GM12878 (cell line): ENCODE measurements around the gene RAB12. TPM values are rescaled to one million over a fixed set of nuclear protein-coding genes. Genes with fewer than 3 reads are reported as not detected.

Source experiments
- ATAC-seq: fragments of 200-7000 bp; cut with Tn5 transposase; 3 replicates; pipeline ENCODE4 v1.9.1; 2020; ENCODE audit warnings: mild to moderate bottlenecking, moderate library complexity
- BruUV-seq: library from RNA; stranded (reverse); fragments of 400-500 nt; replicated peaks from 2 replicates; lab custom pipeline; 2021; lab: Mats Ljungman, UMichigan
- CTCF ChIA-PET: fragments of 300-600 bp; sonication (Branson Sonifier 250); formaldehyde crosslinking; extraction: SDS; loops from one replicate; lab custom pipeline; 2021; ENCODE audit warnings: inconsistent platforms; lab: Yijun Ruan, JAX
- POLR2A ChIA-PET: fragments of 350-600 bp; formaldehyde crosslinking; extraction: SDS; loops from one replicate; lab custom pipeline; 2021; ENCODE audit warnings: inconsistent platforms; lab: Charles Lee
- RAD21 ChIA-PET: fragments of 300-600 bp; sonication (Branson Sonifier 250); formaldehyde crosslinking; loops from one replicate; lab custom pipeline; 2023; ENCODE audit warnings: antibody characterized with exemption; ENCODE audit not compliant: unreplicated experiment; lab: Charles Lee
- SMC1A ChIA-PET: fragments of 300-600 bp; sonication (Branson Sonifier 250); formaldehyde crosslinking; loops from one replicate; lab custom pipeline; 2023; ENCODE audit not compliant: unreplicated experiment, uncharacterized antibody; lab: Charles Lee
- DNase-seq: peaks from one replicate; pipeline ENCODE4 v3.0.0-alpha.2; 2011; ENCODE audit warnings: low read depth, low spot score
- FAIRE-seq: peaks from 3 replicates; lab custom pipeline; 2011; peaks lifted over from hg19 to GRCh38; lab: Jason Lieb, UNC
- H2AFZ ChIP-seq: 2 replicates; pipeline ENCODE4 v1.6.0; 2011; ENCODE audit warnings: low read depth, low read length, control low read depth; ENCODE audit not compliant: control insufficient read depth
- H3K27ac ChIP-seq: 2 replicates; pipeline ENCODE4 v1.5.1; 2011; ENCODE audit warnings: control low read depth; ENCODE audit not compliant: control insufficient read depth, insufficient read depth
- H3K27me3 ChIP-seq, 2 experiments: replicated peaks in 1 of 2; 2 replicates each; pipeline versions ENCODE4 v1.6.0 to v1.6.1; 2011; ENCODE audit warnings: low read length in 1 of 2; ENCODE audit not compliant: control insufficient read depth in 2 of 2, insufficient read depth in 2 of 2
- H3K36me3 ChIP-seq, 2 experiments: 2 replicates each; pipeline ENCODE4 v1.5.1; 2011; ENCODE audit warnings: low read length in 1 of 2; ENCODE audit not compliant: control insufficient read depth in 2 of 2, insufficient read depth in 2 of 2
- H3K4me1 ChIP-seq: 2 replicates; pipeline ENCODE4 v1.6.1; 2011; ENCODE audit warnings: mild to moderate bottlenecking, low read length, moderate library complexity, mixed read lengths; ENCODE audit not compliant: control insufficient read depth, insufficient read depth
- H3K4me2 ChIP-seq: 2 replicates; pipeline ENCODE4 v1.6.0; 2011; ENCODE audit warnings: control low read depth; ENCODE audit not compliant: control insufficient read depth, insufficient read depth
- H3K4me3 ChIP-seq: fragments of 200-600 bp; sonication (generic); 2 replicates; pipeline ENCODE4 v1.5.1; 2016
- H3K79me2 ChIP-seq: 2 replicates; pipeline ENCODE4 v1.6.0; 2011; ENCODE audit warnings: low read length; ENCODE audit not compliant: control insufficient read depth, insufficient read depth
- H3K9ac ChIP-seq: 2 replicates; pipeline ENCODE4 v1.8.0; 2011; ENCODE audit warnings: low read length, control low read depth, mixed read lengths; ENCODE audit not compliant: control insufficient read depth, insufficient read depth
- H3K9me3 ChIP-seq: replicated peaks from 3 replicates; pipeline ENCODE4 v1.5.1; 2011; ENCODE audit warnings: mild to moderate bottlenecking, low read length; ENCODE audit not compliant: control insufficient read depth, insufficient read depth
- H4K20me1 ChIP-seq: 2 replicates; pipeline ENCODE4 v1.6.0; 2011; ENCODE audit not compliant: control insufficient read depth, insufficient read depth
- CHD1 ChIP-seq: IDR thresholded peaks from 2 replicates; pipeline ENCODE4 v1.6.1; 2012; ENCODE audit warnings: low read depth, low read length, improper control_type of control experiment
- ETV6 ChIP-seq, 2 experiments: fragments of 450-650 bp in 1 of 2; IDR thresholded peaks in 1 of 2; conservative IDR thresholded peaks in 1 of 2; 2 replicates each; pipeline ENCODE4 v1.6.1; 2014; ENCODE audit warnings: antibody characterized with exemption in 1 of 2, borderline replicate concordance in 1 of 2, low read depth in 1 of 2, mild to moderate bottlenecking in 1 of 2, moderate library complexity in 1 of 2
- HDAC6 ChIP-seq: fragments of 200-600 bp; sonication (generic); IDR thresholded peaks from one replicate; pipeline ENCODE4 v1.8.0; 2017; ENCODE audit warnings: antibody characterized with exemption; ENCODE audit not compliant: unreplicated experiment
- NFXL1 ChIP-seq: fragments of 450-650 bp; IDR thresholded peaks from 2 replicates; pipeline ENCODE4 v1.6.1; 2017; ENCODE audit warnings: antibody characterized with exemption, mild to moderate bottlenecking, borderline replicate concordance
- NR2F1 ChIP-seq: fragments of 450-650 bp; conservative IDR thresholded peaks from 2 replicates; pipeline ENCODE4 v1.6.1; 2017; ENCODE audit warnings: mild to moderate bottlenecking
- RB1 ChIP-seq: fragments of 450-650 bp; formaldehyde crosslinking; IDR thresholded peaks from 2 replicates; pipeline ENCODE4 v1.6.1; 2017; ENCODE audit warnings: mild to moderate bottlenecking, borderline replicate concordance
- SMC3 ChIP-seq: IDR thresholded peaks from 2 replicates; pipeline ENCODE4 v1.6.1; 2011; ENCODE audit warnings: low read length, improper control_type of control experiment, borderline replicate concordance
- SP1 ChIP-seq: IDR thresholded peaks from one replicate; pipeline ENCODE4 v1.6.1; 2011; ENCODE audit warnings: low read depth, low read length
- SPI1 ChIP-seq: IDR thresholded peaks from 2 replicates; pipeline ENCODE4 v1.6.1; 2011; ENCODE audit warnings: low read depth, mild to moderate bottlenecking, low read length, moderate library complexity, borderline replicate concordance; ENCODE audit not compliant: insufficient read depth
- SREBF2 ChIP-seq: IDR thresholded peaks from 2 replicates; pipeline ENCODE4 v1.6.1; 2012; ENCODE audit warnings: mild to moderate bottlenecking, low read length
- TCF7 ChIP-seq: IDR thresholded peaks from 2 replicates; pipeline ENCODE4 v1.6.1; 2014; ENCODE audit warnings: antibody characterized with exemption, borderline replicate concordance
- ZNF207 ChIP-seq: fragments of 450-650 bp; IDR thresholded peaks from 2 replicates; pipeline ENCODE4 v1.6.1; 2014; ENCODE audit warnings: antibody characterized with exemption, mild to moderate bottlenecking, borderline replicate concordance
- WGBS: methylation state at CpG from one replicate; pipeline ENCODE4 v1.1.6; 2016; ENCODE audit warnings: low lambda C conversion rate; ENCODE audit not compliant: insufficient replicate concordance, insufficient coverage; ENCODE audit errors: missing lambda C conversion rate; 5-methylcytosine and 5-hydroxymethylcytosine counted together
- in situ Hi-C: fragments of 300-500 bp; cut with MboI; formaldehyde crosslinking; loops from 9 replicates; pipeline ENCODE4 v1.14.3; 2018; ENCODE audit warnings: mixed read lengths
- intact Hi-C: fragments of 100-400 bp; cut with micrococcal nuclease; formaldehyde crosslinking; loops from one replicate; pipeline ENCODE4 v1.14.2; 2022; ENCODE audit not compliant: unreplicated experiment
- polyA plus RNA-seq, 11 experiments: library from polyadenylated mRNA; depleted of rRNA in 4 of 11; unstranded in 6 of 11; stranded (reverse) in 5 of 11; fragments of >200 nt; fragmentation: Nextera tagmentation in 4 of 11; fragmentation: Illumina TruSeq in 1 of 11; extraction: Ambion mirVana in 4 of 11; extraction: Trizol in 1 of 11; gene quantifications; 1 replicate in 1 of 11; 2 replicates in 10 of 11; pipeline versions ENCODE4 v1.2.1 to v1.2.3, GENCODE V29; 2011 to 2016; ENCODE audit warnings: inconsistent platforms in 2 of 11, missing spikeins in 2 of 11, low read depth in 1 of 11
- total RNA-seq, 4 experiments: library from RNA; depleted of rRNA in 3 of 4; stranded (reverse); fragments of >200 nt in 3 of 4; fragmentation: Illumina TruSeq in 1 of 4; extraction: Trizol in 1 of 4; gene quantifications; 2 replicates each; pipeline versions ENCODE4 v1.2.1 to v1.2.3, GENCODE V29; 2013 to 2021
- TF ChIP-seq, protein P1 (sequence below): fragments of 450-650 bp; IDR thresholded peaks from 2 replicates; pipeline ENCODE4 v1.6.1; 2017; ENCODE audit warnings: mild to moderate bottlenecking, moderate library complexity
- TF ChIP-seq, protein P2 (sequence below): IDR thresholded peaks from 2 replicates; pipeline ENCODE4 v1.6.1; 2011; ENCODE audit warnings: borderline replicate concordance, low read depth, mild to moderate bottlenecking, moderate library complexity, mixed read lengths, low read length; ENCODE audit not compliant: insufficient read depth; ENCODE audit errors: extremely low read length
- TF ChIP-seq, protein P3 (sequence below): IDR thresholded peaks from 2 replicates; pipeline ENCODE4 v1.6.1; 2012; ENCODE audit warnings: mild to moderate bottlenecking, low read depth, low read length

Gene RAB12
- total and polyA plus RNA-seq, 10 of the 15 experiments (the other 5 are each of a cell fraction or from before 2014, with no cell fraction given): 0.71 to 29.8 (median 14.0) TPM

DNA sequence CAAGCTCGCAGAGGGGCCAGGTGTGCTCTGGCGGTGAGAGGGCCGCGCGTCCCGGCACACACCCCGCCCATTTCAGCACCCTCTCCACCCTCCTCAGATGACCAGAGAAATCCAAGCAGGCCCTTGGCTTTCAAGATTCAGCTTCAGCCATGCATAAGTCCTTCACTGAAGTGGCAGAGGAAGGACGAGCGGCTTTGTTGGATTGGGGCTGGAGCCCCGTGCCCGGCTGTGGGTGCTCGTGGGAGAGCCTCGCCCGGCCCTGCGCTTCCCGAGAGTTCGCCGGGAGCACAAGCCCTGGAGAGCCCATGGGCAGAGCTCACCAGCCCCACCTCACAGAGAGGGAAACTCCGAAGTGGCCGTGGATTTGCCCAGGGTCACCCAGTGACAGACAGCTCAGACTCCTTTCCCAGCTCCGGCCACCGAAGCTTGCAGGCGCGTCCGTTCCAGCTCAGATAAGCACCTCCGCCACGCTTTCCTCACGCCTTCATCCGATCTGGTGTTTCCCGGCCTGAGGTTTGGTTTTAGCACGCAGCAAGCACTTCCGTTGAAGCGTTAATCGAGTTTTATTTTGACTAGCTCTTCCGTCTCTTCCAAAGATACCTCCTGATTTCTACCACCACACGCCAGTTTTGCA is 50.5 kb downstream of the RAB12 start:
- ChIA-PET RAD21 (no interaction called here), SMC1A (interaction anchor here (1.2 to 2.4 kb wide), 3 partner anchors 328 to 396 kb away, joined by 3 to 9 read pairs (median 3); no protein-coding TSS in a partner anchor), POLR2A (interaction anchor here (0.7 kb wide), 1 partner anchor 395 kb away, joined by 3 read pairs; no protein-coding TSS in a partner anchor), CTCF (interaction anchor here (1.0 to 3.2 kb wide), 5 partner anchors 37 to 857 kb away, joined by 4 to 13 read pairs (median 7); no protein-coding TSS in a partner anchor)
- H3K27ac ChIP-seq: no peak overlapping the region
- no peak overlapping the region for H3K4me2 ChIP-seq
- H3K4me1 ChIP-seq: no peaks in the 10 kb centered on the region
- no peak for FAIRE-seq
- WGBS: 67% methylated on average over 35 of the region's 36 CpGs
- no peaks in the 10 kb centered on the region for H3K9me3 ChIP-seq
- BruUV-seq: no TSS peak
- in situ Hi-C loops: loop anchor here (5.0 kb wide), 1 partner anchor 328 kb away; no protein-coding TSS in a partner anchor
- DNase-seq: no peak
- no peak overlapping the region for H3K4me3 ChIP-seq
- no peaks in the 10 kb centered on the region for H4K20me1 ChIP-seq
- intact Hi-C loops: loop anchor here (10.0 kb wide), 1 partner anchor 485 kb away; no protein-coding TSS in a partner anchor
- no peak for ATAC-seq
- no peaks in the 10 kb centered on the region for H3K79me2 ChIP-seq
- H3K9ac ChIP-seq: no peak overlapping the region
- no peaks in the 10 kb centered on the region for H3K36me3 ChIP-seq
- H2AFZ ChIP-seq: no peak overlapping the region
- no peaks in the 10 kb centered on the region; a peak in 1 of 4 replicates for H3K27me3 ChIP-seq
- TF ChIP-seq ETV6 (conservative IDR thresholded peaks at IDR 0.05 in 1 of 2, IDR thresholded peaks at IDR 0.05 in 1 of 2; ENCODE audit: borderline replicate concordance in 1 of 2, low read depth in 1 of 2) (no peak), SPI1 (no peak), NFXL1 (no peak), RB1 (no peak), CHD1 (no peak), HDAC6 (no peak), NR2F1 (no peak), SMC3 (no peak), SP1 (no peak), SREBF2 (no peak), TCF7 (no peak), ZNF207 (no peak)
- TF ChIP-seq, protein P1, sequence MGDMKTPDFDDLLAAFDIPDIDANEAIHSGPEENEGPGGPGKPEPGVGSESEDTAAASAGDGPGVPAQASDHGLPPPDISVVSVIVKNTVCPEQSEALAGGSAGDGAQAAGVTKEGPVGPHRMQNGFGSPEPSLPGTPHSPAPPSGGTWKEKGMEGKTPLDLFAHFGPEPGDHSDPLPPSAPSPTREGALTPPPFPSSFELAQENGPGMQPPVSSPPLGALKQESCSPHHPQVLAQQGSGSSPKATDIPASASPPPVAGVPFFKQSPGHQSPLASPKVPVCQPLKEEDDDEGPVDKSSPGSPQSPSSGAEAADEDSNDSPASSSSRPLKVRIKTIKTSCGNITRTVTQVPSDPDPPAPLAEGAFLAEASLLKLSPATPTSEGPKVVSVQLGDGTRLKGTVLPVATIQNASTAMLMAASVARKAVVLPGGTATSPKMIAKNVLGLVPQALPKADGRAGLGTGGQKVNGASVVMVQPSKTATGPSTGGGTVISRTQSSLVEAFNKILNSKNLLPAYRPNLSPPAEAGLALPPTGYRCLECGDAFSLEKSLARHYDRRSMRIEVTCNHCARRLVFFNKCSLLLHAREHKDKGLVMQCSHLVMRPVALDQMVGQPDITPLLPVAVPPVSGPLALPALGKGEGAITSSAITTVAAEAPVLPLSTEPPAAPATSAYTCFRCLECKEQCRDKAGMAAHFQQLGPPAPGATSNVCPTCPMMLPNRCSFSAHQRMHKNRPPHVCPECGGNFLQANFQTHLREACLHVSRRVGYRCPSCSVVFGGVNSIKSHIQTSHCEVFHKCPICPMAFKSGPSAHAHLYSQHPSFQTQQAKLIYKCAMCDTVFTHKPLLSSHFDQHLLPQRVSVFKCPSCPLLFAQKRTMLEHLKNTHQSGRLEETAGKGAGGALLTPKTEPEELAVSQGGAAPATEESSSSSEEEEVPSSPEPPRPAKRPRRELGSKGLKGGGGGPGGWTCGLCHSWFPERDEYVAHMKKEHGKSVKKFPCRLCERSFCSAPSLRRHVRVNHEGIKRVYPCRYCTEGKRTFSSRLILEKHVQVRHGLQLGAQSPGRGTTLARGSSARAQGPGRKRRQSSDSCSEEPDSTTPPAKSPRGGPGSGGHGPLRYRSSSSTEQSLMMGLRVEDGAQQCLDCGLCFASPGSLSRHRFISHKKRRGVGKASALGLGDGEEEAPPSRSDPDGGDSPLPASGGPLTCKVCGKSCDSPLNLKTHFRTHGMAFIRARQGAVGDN: no peak
- TF ChIP-seq, protein P2, sequence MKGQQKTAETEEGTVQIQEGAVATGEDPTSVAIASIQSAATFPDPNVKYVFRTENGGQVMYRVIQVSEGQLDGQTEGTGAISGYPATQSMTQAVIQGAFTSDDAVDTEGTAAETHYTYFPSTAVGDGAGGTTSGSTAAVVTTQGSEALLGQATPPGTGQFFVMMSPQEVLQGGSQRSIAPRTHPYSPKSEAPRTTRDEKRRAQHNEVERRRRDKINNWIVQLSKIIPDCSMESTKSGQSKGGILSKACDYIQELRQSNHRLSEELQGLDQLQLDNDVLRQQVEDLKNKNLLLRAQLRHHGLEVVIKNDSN: no peak
- TF ChIP-seq, protein P3, sequence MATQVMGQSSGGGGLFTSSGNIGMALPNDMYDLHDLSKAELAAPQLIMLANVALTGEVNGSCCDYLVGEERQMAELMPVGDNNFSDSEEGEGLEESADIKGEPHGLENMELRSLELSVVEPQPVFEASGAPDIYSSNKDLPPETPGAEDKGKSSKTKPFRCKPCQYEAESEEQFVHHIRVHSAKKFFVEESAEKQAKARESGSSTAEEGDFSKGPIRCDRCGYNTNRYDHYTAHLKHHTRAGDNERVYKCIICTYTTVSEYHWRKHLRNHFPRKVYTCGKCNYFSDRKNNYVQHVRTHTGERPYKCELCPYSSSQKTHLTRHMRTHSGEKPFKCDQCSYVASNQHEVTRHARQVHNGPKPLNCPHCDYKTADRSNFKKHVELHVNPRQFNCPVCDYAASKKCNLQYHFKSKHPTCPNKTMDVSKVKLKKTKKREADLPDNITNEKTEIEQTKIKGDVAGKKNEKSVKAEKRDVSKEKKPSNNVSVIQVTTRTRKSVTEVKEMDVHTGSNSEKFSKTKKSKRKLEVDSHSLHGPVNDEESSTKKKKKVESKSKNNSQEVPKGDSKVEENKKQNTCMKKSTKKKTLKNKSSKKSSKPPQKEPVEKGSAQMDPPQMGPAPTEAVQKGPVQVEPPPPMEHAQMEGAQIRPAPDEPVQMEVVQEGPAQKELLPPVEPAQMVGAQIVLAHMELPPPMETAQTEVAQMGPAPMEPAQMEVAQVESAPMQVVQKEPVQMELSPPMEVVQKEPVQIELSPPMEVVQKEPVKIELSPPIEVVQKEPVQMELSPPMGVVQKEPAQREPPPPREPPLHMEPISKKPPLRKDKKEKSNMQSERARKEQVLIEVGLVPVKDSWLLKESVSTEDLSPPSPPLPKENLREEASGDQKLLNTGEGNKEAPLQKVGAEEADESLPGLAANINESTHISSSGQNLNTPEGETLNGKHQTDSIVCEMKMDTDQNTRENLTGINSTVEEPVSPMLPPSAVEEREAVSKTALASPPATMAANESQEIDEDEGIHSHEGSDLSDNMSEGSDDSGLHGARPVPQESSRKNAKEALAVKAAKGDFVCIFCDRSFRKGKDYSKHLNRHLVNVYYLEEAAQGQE: no peak
